Measurements from ENCODE around the gene RPL37.
"Not testable (repeated sequence)": the region's sequence is repeated elsewhere in the genome, so short reads cannot be mapped to it uniquely, and the experiment has no call there.

GRCh38 chr5:40794877-40795276, 40.1 kb downstream of the RPL37 start:
- TF ChIP-seq POLR2A (IDR thresholded peaks at IDR 0.05; ENCODE audit: low read length); GATA1 (IDR thresholded peaks at IDR 0.05; ENCODE audit: low read depth, low read length): not testable (repeated sequence)

All from erythroblast (primary cell).